ENCODE measurements around the gene PTPRG.

The PTPRG gene

GRCh38 chr3:61593446-61594029 lies 32.2 kb downstream of the PTPRG start:
- DNase-seq = no peak

GRCh38 chr3:61594144-61594963 lies 33.0 kb downstream of the PTPRG start:
- DNase-seq = no peak

GRCh38 chr3:61594964-61595285 lies 33.6 kb downstream of the PTPRG start:
- no peak for DNase-seq

- no peak for DNase-seq
Observed at GRCh38 chr3:61595288-61595687, 33.9 kb downstream of the PTPRG start.

- no peak for DNase-seq
Observed at GRCh38 chr3:61595826-61596225, 34.5 kb downstream of the PTPRG start.

GRCh38 chr3:61597906-61598305 lies 36.5 kb downstream of the PTPRG start:
- DNase-seq = no peak

- DNase-seq = no peak
Observed at GRCh38 chr3:61600195-61600594, 38.8 kb downstream of the PTPRG start.

GRCh38 chr3:61601831-61602230 lies 40.5 kb downstream of the PTPRG start:
- DNase-seq = no peak

GRCh38 chr3:61602466-61602865 lies 41.1 kb downstream of the PTPRG start:
- no peak for DNase-seq

- DNase-seq = no peak
Observed at GRCh38 chr3:61605589-61606175, 44.3 kb downstream of the PTPRG start.

- DNase-seq = no peak
Observed at GRCh38 chr3:61606196-61606595, 44.8 kb downstream of the PTPRG start.

GRCh38 chr3:61608072-61608471 lies 46.7 kb downstream of the PTPRG start:
- DNase-seq = no peak

- no peak for DNase-seq
Observed at GRCh38 chr3:61608711-61609110, 47.3 kb downstream of the PTPRG start.

GRCh38 chr3:61610316-61610715 lies 48.9 kb downstream of the PTPRG start:
- DNase-seq = no peak

- DNase-seq = no peak
Observed at GRCh38 chr3:61612211-61613194, 51.1 kb downstream of the PTPRG start.

GRCh38 chr3:61613666-61614065 lies 52.3 kb downstream of the PTPRG start:
- DNase-seq = no peak

- DNase-seq = no peak
Observed at GRCh38 chr3:61615643-61616042, 54.3 kb downstream of the PTPRG start.

- no peak for DNase-seq
Observed at GRCh38 chr3:61616586-61616985, 55.2 kb downstream of the PTPRG start.

GRCh38 chr3:61617041-61617440 lies 55.7 kb downstream of the PTPRG start:
- no peak for DNase-seq

GRCh38 chr3:61617651-61618050 lies 56.3 kb downstream of the PTPRG start:
- no peak for DNase-seq

GRCh38 chr3:61618231-61618630 lies 56.9 kb downstream of the PTPRG start:
- no peak for DNase-seq

GRCh38 chr3:61618871-61619270 lies 57.5 kb downstream of the PTPRG start:
- no peak for DNase-seq

GRCh38 chr3:61620073-61620472 lies 58.7 kb downstream of the PTPRG start:
- no peak for DNase-seq

Measured in DMS53 (cell line).